Activated T-helper 1 cell treated with Interleukin-2 at 50 U/mL for 16 hours (primary cell): ENCODE data around the gene PDYN.

Experiments
- DNase-seq: peaks from one replicate; pipeline ENCODE4 v3.0.0-alpha.2; 2020; ENCODE audit warnings: low read depth

PDYN gene

DNA sequence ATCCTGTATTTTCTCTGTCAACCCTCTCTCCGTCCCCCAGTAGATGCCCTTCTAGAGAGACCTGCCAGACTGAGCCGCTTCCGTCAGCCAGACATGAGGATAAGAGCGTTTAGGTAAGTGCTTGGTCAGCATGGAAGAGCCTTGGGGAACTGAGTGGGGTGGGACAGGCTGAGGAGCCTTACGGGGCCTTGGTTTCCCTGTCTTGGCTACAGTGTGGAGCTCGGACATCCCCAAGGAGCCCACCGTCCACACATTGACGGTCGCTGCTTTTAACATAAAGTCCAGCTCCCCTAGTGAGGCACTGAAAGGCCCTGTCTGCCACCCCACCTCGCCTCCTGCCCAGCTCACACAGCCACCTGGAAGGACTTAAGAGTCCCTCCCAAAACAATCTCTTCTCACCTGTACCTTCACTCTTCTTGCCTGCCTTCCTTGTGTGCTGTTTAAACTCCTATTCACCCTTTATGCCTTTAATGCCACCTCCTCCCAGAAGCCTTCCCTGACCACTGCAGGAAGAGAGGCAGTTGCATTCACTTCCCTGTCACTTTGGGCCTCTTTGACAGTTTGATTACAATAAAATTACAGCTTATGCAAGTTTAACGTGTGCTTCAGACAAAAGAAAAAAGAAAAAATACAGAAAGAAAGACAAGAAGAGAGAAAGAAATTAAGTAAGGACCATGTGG is 42.3 kb downstream of the PDYN start:
- DNase-seq = no peak

DNA sequence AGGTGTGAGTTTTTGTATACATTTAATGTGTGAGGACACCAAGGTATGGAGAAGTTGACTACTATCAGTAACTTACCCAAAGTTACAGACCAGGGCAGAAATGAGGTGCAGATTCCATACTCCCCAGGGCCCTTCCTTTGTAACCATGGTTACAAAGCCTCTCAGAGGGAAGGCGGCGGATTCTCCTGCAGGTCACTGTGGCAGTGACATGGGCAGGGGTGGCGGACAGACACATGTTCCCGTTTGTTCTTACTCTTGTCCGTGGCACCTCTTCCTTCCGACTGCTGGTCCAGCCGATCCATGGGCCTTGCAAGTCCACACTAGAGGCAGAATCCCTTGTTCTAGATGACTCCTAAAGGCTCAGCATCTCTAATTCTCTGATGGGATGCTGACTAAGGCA is 43.0 kb downstream of the PDYN start:
- no peak for DNase-seq

GRCh38 chr20:1949347-1950100 is 44.3 kb downstream of the PDYN start:
- DNase-seq = no peak

- DNase-seq = no peak
These were observed 46.4 kb downstream of the PDYN start for GRCh38 chr20:1947535-1947846.

DNA sequence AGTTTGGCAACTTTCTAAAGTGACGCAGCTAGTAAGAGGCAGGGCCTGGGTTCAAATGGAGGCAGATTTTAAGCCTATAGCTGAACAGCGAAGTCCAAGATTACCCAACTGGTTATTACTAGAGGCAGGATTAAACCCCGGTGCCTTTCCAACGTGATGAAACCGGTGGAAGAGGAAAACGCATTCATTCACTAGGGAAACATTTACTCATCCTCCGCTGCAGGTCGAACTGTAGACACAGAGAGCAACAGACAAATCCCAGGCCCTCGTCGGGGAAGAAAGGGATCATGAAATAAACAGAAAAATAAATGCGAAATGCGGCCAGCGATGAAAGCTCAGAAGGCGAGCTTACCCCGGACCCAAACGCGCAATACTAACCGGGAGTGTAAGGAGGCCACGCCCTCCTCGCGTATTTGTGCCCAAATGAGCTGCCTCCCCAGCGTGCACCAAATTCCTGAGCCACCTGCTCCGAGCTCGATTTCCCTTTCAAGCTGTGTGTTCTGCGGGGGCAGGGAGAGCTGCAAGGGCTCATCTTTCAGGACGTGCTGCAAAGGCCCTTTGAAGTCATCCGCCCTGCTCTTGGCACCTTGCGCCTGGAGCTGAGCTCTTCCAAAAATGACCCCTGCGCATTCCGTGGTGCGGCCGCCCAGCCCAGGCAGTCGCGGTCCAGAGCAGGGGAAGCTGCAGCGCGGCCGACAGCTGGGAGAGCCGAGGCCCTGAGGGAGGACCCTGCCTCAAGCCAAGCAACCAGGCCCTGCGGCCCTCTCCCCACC is 46.9 kb downstream of the PDYN start:
- DNase-seq = no peak

DNA sequence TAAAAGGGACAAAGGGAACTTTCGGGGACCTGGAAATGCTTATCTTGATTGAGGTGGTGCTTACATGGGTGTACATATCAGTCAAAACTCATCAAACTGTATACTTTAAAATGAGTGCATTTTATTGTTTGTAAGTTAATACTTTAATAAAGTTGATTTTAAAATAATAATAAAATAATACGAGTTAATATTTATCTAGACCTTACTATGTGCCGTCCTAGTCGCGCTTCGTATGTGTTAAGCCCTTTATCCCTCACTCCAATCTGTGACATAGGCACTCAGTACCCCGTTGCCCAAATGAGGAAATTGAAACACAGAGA is 47.5 kb downstream of the PDYN start:
- no peak for DNase-seq

GRCh38 chr20:1945660-1946059 is 48.2 kb downstream of the PDYN start:
- DNase-seq = no peak

DNA sequence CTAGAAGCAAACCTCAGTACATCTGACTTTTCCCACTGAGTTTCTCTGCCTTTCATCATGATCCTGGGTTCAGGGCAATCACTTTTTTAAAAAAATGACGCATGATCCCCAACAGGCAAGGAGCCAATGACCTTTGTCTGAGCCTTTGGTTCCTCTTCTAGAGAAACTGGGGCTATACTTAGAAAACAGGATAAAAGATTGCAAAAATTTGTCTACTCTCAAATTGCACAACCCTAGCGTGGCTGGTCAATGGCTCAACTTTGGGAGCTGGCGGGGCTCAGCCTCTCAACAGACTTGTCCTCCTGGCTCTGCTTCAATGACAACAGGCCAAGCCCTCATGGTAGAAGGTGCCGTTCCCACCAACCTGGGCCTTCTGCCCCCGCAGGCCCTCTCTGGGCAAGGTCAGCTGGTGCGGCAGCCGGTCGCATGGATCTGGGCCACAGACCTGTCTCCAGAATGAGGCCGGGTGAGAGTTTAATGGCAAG is 48.7 kb downstream of the PDYN start:
- DNase-seq = no peak

DNA sequence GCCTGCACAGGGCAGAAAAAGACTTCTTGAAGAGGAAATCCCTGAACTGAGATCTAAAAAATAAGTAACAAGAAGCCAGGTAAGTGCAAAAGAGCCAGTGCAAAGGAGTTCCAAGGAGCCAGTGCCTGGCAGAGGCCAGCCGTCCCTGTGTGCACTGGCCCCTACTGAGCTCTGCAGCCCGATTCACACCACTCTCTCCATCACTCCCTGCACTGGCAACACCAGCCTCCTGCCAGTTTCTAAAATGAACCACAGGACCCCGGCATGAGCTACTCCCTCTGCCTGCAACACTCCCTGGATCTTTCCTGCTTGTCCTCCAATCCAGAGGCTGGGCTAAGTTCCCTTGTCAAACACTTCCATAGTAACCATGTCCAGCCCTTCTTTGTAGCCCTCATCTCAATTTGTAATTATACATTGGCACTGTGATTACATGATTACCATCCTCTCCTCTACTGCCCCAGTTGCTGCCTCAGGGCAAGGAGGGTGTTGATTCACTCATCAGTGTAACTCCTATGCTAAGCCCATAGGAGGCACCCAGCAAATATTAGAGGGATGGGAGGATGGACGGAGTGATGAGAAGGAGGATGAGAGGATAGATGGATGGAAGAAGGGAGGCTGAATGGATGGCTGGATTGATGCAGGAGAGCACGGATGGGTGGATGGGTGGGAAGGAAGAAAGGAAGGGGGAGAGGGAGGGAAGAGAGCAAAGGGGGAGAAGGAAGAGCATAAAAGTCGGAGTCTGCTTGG is 49.3 kb downstream of the PDYN start:
- no peak for DNase-seq

GRCh38 chr20:1943275-1944002 is 50.4 kb downstream of the PDYN start:
- no peak for DNase-seq

- no peak for DNase-seq
These were observed 51.2 kb downstream of the PDYN start for GRCh38 chr20:1942486-1943274.

DNA sequence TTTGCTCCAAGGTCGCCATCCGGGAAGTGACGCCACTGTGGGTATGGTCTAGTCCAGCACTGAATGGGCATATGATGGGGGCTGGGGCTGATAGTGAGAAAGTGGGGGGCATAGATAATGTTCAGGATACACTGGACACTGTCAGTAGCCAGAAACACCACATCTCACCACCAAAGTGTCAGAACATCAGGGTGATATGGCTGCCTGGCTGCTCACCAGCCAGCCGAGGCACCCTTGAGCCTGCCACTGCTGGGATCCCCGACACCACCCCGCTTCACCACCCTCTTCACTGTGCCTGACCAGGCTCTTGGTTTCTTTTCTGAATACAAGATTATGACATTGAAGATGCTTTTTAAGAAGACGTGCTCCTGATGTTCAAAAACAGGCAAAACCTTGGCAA is 51.8 kb downstream of the PDYN start:
- no peak for DNase-seq

GRCh38 chr20:1941226-1941625 is 52.6 kb downstream of the PDYN start:
- no peak for DNase-seq

DNA sequence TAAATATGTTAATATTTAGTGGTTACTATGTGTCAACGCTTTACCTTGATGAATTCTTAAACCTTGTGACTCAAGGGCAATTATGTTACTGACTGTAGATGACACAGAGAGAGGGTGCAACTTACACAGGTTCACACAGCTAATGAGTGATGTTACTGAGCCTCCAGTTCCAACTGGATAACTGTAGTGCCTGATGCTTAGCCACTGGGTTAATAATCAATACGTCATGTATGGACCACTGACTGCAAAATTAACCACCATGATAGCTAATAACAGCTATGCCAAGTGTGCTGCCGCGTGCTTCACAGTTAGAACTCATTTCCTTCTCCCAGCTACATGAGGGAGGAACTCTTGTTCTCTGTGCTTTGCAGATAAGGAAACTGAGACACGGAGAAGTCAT is 53.3 kb downstream of the PDYN start:
- DNase-seq = no peak

- DNase-seq = no peak
These were observed 54.6 kb downstream of the PDYN start for GRCh38 chr20:1939270-1939595.

DNA sequence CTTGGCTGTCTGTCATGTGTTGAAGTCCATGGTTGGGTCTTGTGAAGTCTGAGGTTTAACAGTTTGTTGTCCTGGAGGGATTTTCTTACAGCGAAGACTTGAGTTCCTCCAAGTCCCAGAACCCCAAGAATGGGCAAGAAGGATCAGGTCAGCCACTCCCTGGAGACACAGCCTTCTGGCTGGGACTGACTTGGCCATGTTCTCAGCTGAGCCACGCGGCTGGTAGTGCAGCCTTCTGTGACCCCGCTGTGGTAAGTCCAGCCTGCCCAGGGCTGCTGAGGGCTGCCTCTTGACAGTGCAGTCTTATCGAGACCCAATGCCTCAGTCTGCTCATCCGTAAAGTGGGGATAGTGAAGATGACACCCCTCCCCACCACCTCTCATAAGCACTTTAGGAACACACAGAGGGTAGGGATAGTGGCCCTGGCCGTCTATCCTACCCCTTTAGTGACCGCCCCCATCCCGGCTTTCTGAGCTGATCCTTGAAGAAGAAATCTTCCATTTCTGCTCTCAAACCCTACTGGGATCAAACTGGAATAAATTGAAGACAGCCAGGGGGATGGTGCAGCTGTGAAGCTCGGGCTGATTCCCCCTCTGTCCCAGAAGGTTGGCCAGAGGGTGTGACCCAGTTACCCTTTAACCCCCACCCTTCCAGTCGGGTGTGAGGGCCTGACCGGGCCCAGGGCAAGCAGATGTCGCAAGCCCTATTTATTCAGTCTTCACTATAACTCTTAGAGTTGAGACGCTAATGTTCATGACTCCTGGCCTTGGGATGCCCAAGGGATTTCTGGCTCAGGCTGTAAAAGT is 55.2 kb downstream of the PDYN start:
- DNase-seq = no peak

- DNase-seq = no peak
These were observed 56.4 kb downstream of the PDYN start for GRCh38 chr20:1937316-1937976.

- DNase-seq = no peak
These were observed 58.0 kb downstream of the PDYN start for GRCh38 chr20:1935696-1936366.
